NOMO-1 (cell line): ENCODE measurements around the gene MYO1H.

ENCODE experiments used
- DNase-seq, 2 experiments: peaks; one replicate each; lab custom pipeline; 2025; ENCODE audit not compliant: unreplicated experiment in 2 of 2; lab: John Stamatoyannopoulos, UW

Gene MYO1H

DNA sequence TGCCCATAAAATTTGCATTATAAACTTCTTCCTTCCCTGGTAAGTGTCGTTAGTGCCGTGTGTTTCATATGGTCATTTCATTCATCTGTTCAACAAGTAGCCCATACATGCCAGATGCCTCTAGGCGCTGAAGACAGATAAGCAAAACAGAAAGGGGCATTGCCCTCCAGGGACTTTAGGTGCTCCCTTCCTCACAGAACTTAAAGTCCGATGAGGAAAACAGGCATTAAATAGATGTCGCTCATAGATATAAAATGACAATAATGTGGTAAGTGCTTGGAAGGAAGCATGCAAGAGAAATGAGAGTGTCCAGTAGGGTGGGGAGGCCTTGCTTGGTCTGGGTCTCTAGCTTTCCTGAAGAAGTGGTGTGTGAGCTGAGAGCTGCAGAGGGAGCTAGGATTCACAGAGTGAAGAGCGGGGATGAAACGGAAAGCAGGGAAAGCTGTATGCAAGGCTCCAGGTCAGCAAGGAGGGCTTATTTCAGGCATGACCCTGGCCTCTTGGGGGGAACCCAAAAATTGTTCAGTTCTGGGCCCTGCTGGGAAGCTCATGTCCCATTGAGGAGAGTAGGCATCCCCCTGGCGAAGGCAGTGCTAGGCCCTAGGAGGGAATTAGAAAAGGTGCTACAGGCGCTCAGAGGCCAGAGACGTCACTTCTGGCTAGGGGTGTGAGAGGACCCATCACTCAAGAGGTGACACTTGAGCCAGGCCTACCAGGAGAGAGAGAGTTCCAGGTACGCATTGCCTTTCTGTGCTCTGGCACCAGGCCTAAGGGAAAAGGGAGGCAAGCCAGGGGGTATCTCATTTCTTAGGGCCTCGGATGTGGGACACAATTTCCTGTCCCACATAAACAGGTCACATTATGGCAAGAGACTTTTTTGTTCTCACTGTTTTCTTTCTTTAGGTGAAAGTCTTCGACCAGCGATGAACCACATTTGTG lies 141.6 kb downstream of the MYO1H start:
- no peak for DNase-seq

DNA sequence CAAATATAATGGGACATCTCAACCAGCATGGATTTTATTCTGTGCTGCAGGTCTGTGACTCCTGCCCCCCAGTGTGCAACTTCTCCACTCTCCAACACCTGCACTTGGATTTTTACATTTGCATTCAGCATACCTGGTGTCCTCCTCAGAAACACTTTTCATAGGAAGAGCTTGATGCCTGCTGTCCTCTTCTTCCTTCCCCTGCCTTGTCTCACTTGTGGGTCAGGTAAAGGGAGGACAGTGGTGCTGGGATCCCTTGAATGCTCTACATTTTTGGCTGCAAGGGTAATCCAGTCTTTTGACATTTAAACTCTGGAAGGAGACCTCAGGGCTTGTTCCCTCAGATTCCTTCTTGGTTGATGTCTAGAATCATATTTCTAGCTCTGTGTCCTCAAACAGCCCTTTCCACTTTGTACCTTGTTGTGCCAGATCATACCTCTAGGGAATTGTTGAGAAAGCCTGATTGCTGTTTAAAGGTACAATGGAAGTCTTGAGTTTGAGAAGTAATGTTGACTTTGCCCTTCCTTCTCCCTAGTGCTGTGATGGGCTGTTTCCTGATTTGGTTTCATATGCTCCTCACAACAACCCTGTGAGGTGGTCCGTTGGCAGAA lies 142.4 kb downstream of the MYO1H start:
- DNase-seq = no peak

DNA sequence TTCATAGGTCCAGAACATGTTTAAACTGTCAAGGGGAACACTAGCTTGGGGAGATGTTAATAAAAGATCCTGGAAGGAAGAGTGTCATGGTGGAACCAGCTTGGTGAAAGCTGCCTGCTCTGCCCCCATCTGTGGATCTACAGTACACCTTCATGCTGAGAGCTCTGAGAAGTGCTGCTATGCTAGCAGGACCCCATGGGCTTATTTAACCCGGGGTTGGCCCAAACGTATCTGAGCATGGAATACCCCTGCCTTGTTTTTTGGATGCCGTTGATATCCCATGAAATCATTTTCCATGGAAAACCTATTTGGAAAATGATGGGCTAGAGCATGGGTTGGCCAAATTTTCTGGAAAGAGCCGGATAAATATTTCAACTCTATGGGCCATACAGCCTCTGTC lies 144.0 kb downstream of the MYO1H start:
- no peak for DNase-seq

DNA sequence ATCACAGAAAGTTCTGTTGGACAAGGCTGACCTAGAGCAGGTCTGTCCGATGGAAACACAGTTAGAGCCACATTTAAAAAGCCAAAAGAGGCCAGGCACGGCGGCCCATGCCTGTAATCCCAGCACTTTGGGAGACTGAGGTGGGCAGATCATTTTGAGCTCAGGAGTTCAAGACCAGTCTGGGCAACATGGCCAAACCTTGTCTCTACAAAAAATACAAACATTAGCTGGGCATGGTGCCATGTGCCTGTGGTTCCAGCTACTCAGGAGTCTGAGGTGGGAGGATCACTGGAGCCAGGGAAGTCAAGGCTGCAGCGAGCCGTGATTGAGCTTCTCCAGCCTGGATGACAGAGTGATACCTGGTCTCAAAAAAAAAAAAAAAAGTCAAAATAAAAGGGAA lies 144.7 kb downstream of the MYO1H start:
- no peak for DNase-seq

DNA sequence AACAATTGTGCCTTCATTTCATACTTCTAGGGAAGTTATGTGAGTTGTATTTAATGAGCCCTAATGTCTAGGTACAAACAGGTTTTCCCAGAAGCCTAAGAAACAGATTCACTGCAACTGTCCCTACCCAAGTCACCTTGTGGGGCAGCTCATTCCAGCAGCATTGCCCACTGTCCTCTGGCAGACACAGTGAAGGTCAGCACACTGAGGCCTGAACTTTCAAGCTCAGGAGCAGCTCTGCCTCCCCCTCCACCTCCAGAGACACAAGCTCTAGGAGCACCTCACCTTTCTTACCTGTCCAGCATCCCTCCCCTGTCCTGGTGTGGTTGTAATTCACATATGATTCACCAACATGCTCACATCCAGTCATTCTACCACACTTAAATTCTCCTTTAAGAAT lies 145.4 kb downstream of the MYO1H start:
- no peak for DNase-seq

DNA sequence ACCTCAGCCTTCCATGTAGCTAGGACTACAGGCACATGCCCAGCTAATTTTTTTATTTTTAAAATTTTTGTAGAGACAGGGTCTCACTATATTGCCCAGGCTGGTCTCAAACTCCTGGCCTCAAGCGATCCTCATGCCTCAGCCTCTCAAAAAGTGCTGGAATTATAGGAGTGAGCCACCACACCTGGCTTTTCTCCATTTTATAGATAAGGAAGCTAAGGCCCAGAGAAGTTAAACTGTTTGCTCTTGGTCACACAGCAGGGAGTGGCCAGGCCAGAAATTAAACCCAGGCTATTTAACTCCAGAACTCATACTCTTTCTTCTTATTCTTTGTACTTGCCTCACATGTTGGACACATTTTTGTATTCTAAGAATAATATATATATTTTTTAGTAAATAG lies 146.2 kb downstream of the MYO1H start:
- DNase-seq = no peak

DNA sequence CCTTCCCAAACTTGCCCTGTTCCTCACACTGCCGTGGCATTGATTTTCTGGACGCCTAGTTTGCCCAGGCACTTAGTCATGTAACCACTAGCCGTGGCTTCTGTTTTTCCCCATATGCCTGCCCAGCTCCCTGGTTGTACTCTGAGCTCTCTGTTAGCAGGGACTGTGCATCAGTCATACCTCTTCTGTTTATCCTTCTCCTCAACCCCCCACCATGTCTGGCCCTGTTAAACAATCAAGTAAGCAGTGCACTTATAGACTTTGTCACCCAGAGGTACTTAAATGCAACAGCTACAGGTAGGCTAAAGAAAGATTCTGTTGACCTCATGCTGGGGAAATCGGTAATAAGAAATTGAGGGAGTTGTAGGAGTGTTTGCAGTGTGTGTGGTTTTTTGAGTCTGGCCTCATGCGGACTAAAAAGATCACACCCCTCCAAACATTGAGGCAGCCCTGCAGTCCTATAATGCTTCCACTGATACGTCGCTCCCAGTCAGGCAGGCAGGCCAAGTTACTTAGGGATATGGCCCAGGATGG lies 146.7 kb downstream of the MYO1H start:
- DNase-seq = no peak

DNA sequence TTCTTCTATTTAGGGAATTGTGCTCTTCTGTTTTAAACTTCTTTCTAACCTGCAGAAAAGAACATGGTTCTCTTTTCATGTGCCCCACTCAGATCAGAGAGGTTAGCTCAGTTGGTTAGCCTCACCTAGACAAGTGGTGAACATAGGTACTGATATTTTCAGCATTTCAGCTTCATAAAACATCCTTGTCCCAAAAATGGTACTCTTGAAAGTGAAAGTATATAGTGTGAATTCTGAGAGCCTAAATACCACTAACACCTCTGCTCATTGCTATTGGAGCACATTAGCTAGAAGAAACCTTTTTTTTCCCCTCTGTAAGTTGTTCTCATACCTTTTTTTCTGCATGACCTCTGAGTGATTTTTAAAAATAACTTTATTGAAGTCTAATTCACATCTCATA lies 147.3 kb downstream of the MYO1H start:
- DNase-seq = no peak

DNA sequence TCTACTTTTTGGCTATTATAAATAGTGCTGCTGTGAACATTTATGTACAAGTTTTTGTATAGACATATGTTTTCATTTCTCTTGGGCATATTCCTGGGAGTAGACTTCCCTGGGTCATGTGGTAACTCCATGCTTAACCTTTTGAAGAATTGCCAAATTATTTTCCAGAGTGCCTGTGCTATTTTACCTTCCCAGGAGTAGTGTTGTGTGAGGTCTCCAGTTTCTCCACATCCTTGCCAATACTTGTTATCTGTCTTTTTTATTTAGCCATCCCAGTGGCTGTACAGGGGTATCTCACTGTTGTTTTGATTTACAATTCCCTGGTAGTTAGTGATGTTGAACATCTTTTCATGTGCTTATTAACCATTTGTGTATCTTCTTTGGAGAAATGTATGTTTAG lies 148.6 kb downstream of the MYO1H start:
- no peak for DNase-seq

DNA sequence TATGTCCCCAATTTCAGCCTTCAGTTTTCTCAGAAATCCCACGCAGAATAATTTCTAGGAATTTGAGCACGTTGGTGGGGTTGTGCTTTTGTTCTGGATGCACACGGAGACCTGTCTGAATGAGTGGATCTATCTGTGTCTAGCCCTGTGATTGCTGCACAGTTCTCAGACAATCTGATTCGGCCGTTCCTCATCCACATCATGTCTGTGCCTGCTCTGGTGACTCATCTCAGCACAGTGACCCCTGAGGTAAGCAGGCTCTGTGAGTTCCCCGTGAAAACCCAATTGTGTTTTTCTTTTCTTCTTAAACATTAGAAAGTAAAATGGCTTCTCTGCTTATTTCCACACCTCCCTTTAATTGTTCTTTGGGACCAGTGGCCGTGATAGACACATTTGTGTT lies 150.0 kb downstream of the MYO1H start:
- no peak for DNase-seq
